ENCODE results near the gene SKP1. TPM values are rescaled to one million over a fixed set of nuclear protein-coding genes. Genes with fewer than 3 reads are reported as not detected.

The SKP1 gene
- total and polyA plus RNA-seq, 9 of the 15 experiments (the other 6 are each of a cell fraction or from before 2014, with no cell fraction given), result 301 to 2,109 (median 639) TPM

- TF ChIP-seq MYC (IDR thresholded peaks at IDR 0.05; ENCODE audit: low read depth, low read length) (no peak), MYC (CRISPR knock-in tag; IDR thresholded peaks at IDR 0.05; ENCODE audit: borderline replicate concordance, low read depth) (no peak), HDAC8 (tag; IDR thresholded peaks at IDR 0.05) (no peak), HMG20A (CRISPR knock-in tag; conservative IDR thresholded peaks at IDR 0.05) (no peak), TAF1 (IDR thresholded peaks at IDR 0.05; ENCODE audit: control insufficient read depth, extremely low read depth, insufficient read depth, low read length, severe bottlenecking) (peak; percentile 15), ZNF280A (IDR thresholded peaks at IDR 0.05; ENCODE audit: low read depth, partially characterized antibody) (no peak), MBD2 (IDR thresholded peaks at IDR 0.05; ENCODE audit: borderline replicate concordance, low read depth) (no peak), NRF1 (conservative IDR thresholded peaks at IDR 0.05 in 1 of 2, IDR thresholded peaks at IDR 0.05 in 1 of 2) (0 out of 4 replicates have a peak, but pooled peaks of 1 of the 2 experiments have one; percentile 16), TCF7L2 (IDR thresholded peaks at IDR 0.05; ENCODE audit: low read depth, low read length) (peak; percentile 89), ZNF695 (CRISPR knock-in tag; IDR thresholded peaks at IDR 0.05) (no peak), YY1 (IDR thresholded peaks at IDR 0.05; ENCODE audit: borderline replicate concordance in 1 of 3, control insufficient read depth in 1 of 3, extremely low read depth in 1 of 3, insufficient read depth in 3 of 3, insufficient read length in 1 of 3, insufficient replicate concordance in 2 of 3, low read depth in 1 of 3, low read length in 2 of 3) (peak in 1 of 3 experiments; percentile 1), KDM5B (IDR thresholded peaks at IDR 0.05; ENCODE audit: insufficient replicate concordance, low read depth, low read length) (no peak), GABPA (tag; conservative IDR thresholded peaks at IDR 0.05; ENCODE audit: low read depth) (no peak), ZC3H4 (CRISPR knock-in tag; IDR thresholded peaks at IDR 0.05; ENCODE audit: borderline replicate concordance) (0 out of 2 replicates have a peak, but pooled peaks have one; percentile 21), PHF8 (IDR thresholded peaks at IDR 0.05; ENCODE audit: borderline replicate concordance, low read length) (peak; percentile 31; the same call in 1 of the 2 replicates), ZBTB7A (IDR thresholded peaks at IDR 0.05; ENCODE audit: borderline replicate concordance, control insufficient read depth, low read depth, low read length) (0 out of 2 replicates have a peak, but pooled peaks have one; percentile 17), NCOA6 (IDR thresholded peaks at IDR 0.05) (no peak), E2F8 (IDR thresholded peaks at IDR 0.05; ENCODE audit: low read depth, partially characterized antibody) (no peak), TCF3 (CRISPR knock-in tag; IDR thresholded peaks at IDR 0.05) (no peak), ZFX (CRISPR knock-in tag; IDR thresholded peaks at IDR 0.05) (0 out of 2 replicates have a peak, but pooled peaks have one; percentile 21), RB1 (IDR thresholded peaks at IDR 0.05; ENCODE audit: low read depth) (peak; percentile 56; the same call in 1 of the 2 replicates)
Observed at GRCh38 chr5:134113902-134114875, 62.6 kb downstream of the SKP1 start, which contains the start of gene TCF7 (continued).

Measured in K562 (cell line).